HG02642 (cell line): ENCODE results near the gene ARHGAP45.
"Not testable (repeated sequence)": the region's sequence is repeated elsewhere in the genome, so short reads cannot be mapped to it uniquely, and the experiment has no call there.

ENCODE experiments used
- ATAC-seq: cut with Tn5 transposase; IDR thresholded peaks from one replicate; pipeline ENCODE4 v1.9.1; 2021; ENCODE audit warnings: mild to moderate bottlenecking; ENCODE audit not compliant: unreplicated experiment, poor library complexity

Gene ARHGAP45, protein sequence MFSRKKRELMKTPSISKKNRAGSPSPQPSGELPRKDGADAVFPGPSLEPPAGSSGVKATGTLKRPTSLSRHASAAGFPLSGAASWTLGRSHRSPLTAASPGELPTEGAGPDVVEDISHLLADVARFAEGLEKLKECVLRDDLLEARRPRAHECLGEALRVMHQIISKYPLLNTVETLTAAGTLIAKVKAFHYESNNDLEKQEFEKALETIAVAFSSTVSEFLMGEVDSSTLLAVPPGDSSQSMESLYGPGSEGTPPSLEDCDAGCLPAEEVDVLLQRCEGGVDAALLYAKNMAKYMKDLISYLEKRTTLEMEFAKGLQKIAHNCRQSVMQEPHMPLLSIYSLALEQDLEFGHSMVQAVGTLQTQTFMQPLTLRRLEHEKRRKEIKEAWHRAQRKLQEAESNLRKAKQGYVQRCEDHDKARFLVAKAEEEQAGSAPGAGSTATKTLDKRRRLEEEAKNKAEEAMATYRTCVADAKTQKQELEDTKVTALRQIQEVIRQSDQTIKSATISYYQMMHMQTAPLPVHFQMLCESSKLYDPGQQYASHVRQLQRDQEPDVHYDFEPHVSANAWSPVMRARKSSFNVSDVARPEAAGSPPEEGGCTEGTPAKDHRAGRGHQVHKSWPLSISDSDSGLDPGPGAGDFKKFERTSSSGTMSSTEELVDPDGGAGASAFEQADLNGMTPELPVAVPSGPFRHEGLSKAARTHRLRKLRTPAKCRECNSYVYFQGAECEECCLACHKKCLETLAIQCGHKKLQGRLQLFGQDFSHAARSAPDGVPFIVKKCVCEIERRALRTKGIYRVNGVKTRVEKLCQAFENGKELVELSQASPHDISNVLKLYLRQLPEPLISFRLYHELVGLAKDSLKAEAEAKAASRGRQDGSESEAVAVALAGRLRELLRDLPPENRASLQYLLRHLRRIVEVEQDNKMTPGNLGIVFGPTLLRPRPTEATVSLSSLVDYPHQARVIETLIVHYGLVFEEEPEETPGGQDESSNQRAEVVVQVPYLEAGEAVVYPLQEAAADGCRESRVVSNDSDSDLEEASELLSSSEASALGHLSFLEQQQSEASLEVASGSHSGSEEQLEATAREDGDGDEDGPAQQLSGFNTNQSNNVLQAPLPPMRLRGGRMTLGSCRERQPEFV

GRCh38 chr19:1066748-1067340 is at the start of gene ARHGAP45:
Gene ARHGAP45 (plus strand): TSS chr19:1067167. CDS start chr19:1067406, 239 bp downstream.
- ATAC-seq: peak; percentile 40

- no peak for ATAC-seq
Observed at GRCh38 chr19:1017906-1018305, 49.1 kb upstream of the ARHGAP45 start.

- ATAC-seq: no peak
Observed at GRCh38 chr19:1018393-1018792, 48.6 kb upstream of the ARHGAP45 start.

- no peak for ATAC-seq
Observed at GRCh38 chr19:1018932-1019615, 47.9 kb upstream of the ARHGAP45 start.

GRCh38 chr19:1019616-1019961 is 47.4 kb upstream of the ARHGAP45 start:
- no peak for ATAC-seq

GRCh38 chr19:1019980-1020867 is 46.7 kb upstream of the ARHGAP45 start:
- ATAC-seq: no peak

DNA sequence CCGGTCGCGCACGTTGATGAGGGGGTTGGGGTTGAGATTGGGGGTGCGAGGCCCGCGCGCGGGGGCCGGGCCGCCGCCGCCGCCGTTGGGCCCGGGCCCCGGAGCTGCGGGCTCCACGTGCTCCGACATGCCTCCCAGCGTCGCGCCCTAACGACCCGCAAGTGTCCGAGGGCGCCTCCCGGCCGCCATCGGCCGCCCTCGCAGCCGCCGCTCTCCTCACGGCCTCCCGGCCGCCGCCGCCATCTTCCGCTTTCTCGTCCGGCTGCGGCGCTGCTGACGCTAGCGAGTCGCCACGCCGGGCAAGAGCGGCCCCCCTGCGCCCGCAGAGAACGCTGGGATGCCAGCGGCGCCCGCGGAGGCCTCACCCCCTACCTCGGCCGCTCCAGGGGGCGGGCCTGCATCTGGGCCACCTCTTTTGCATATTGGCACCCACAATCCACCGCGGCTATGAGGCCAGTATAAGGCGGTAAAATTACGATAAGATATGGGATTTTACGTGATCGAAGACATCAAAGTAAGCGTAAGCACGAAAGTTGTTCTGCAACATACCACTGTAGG is 46.0 kb upstream of the ARHGAP45 start, which contains the start of gene TMEM259:
Gene TMEM259, minus strand, starts transcription at position 256 of the 558 bp plus-strand sequence. Its CDS starts 127 bp downstream, at position 129.
- peak; percentile 88 for ATAC-seq

DNA sequence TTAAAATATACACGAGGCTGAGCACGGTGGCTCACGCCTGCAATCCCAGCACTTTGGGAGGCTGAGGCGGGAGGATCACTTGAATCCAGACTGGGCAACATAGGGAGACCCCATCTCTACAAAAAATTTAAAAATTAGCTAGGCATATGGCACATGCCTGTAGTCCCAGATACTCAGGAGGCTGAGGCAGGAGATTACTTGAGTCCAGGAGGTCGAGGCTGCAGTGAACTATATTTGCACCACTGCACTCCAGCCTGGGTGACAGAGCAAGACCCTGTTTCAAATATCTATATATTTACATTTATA is 43.1 kb upstream of the ARHGAP45 start:
- ATAC-seq: not testable (repeated sequence)

GRCh38 chr19:1025080-1025479 is 41.9 kb upstream of the ARHGAP45 start:
- ATAC-seq: not testable (repeated sequence)

DNA sequence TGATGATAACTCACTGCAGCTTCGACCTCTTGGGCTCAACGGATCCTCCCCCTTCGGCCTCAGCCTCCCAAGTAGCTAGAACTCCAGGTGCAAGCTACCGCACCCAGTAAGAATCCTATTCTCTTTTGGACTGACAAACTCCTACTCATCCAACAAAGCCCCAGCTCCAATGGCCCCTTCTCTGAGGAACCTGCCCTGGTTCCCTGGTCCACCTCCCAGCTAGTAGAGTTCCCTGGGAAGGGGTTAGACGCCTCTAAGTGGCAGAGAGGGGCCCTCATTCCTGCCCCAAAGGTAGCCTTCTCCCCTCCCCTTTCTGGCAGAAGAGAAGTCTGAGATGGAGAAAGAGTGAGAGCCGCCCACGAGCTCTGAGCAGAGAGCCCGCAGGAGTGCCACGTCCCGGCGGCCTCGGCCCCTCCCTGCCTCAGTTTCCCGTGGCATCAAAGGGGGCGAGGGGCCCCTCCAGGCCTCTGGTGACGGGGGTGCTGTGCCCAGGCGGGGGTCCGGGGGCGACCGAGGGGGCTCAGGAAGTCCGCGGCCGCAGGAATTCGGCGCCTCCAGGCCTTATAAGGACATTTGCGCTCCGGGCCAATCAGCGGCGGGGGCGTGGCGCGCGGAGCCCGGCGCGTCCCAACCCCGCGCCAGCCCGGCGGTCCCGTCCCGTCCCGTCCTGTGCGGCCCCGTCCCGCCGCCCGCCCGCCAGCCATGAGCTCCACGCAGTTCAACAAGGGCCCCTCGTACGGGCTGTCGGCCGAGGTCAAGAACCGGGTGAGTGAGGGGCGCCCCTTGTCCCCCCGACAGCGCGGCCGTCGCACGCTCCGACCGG is 40.8 kb upstream of the ARHGAP45 start, which contains the start of gene CNN2:
Gene CNN2, plus strand, starts transcription at position 649 of the 823 bp plus-strand sequence. Its CDS starts 54 bp downstream, at position 703.
- ATAC-seq: peak; percentile 58

DNA sequence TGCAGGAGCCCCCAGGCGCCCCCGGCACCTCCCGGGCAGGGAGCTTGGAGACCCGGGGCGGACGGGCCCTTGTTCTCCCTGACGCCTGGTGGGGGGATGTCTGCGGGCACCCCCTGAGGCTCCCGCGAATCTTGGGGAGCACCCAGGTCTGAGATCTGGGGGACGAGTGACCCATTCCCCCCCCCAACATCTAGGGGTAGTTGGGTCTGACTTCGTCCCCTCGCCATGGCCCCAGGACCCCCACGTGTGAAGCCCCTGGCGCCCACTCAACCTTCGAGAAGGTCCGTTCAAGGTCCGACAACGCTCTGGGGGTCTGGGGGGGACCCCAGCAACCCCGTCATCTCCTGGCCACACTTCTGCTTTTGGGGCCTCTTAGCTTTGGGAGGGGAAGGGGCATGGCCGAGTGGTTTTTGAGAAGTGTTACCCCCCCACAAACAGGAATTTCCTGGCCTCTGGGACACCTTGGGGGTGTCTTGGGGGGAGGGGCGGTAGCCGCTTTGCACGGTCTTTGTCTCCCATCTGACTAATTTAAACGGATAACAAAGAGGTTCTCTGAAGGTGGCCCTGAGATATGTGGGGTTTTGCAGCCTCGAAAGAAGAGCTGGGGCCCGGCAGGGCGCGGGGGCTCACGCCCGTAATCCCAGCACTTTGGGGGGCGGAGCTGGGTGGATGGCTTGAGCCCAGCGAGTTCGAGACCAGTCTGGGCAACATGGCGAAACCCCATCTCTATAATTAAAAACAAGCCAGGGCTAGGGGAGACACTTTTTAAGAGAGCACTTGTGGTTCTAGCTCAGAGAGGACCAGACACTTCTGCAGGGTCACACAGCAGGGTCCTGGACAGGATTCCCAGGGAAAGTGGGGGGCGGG is 40.0 kb upstream of the ARHGAP45 start:
- peak; percentile 17 for ATAC-seq

- ATAC-seq: peak; percentile 14
Observed at GRCh38 chr19:1027650-1028061, 39.3 kb upstream of the ARHGAP45 start.

- ATAC-seq: peak; percentile 29
Observed at GRCh38 chr19:1028062-1028926, 38.7 kb upstream of the ARHGAP45 start.

GRCh38 chr19:1032264-1032867 is 34.6 kb upstream of the ARHGAP45 start:
- no peak for ATAC-seq

DNA sequence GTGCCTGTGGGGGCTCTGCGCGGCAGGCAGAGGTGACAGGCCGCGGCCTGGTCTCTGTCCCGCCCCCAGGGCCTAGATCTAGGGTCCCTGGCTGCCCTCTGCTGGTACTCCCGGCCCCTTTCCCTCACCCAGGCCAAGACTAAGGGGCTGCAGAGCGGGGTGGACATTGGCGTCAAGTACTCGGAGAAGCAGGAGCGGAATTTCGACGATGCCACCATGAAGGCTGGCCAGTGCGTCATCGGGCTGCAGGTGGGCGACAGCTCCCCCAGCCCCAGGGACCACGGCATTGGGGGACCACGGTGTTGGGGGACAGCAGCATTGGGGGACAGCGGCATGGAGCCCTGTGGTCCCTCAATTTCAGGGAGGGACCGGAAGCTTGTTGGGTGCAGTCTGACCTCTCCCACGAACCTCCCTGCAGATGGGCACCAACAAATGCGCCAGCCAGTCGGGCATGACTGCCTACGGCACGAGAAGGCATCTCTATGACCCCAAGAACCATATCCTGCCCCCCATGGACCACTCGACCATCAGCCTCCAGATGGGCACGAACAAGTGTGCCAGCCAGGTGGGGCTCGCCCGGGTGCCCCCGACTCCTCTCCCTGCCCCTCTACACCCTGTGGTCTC is 30.9 kb upstream of the ARHGAP45 start:
- ATAC-seq: no peak
